ENCODE results near the gene ENKUR.
A peak's percentile ranks its signal among the peaks of the same experiment; 100 is the strongest.

ENKUR gene

DNA sequence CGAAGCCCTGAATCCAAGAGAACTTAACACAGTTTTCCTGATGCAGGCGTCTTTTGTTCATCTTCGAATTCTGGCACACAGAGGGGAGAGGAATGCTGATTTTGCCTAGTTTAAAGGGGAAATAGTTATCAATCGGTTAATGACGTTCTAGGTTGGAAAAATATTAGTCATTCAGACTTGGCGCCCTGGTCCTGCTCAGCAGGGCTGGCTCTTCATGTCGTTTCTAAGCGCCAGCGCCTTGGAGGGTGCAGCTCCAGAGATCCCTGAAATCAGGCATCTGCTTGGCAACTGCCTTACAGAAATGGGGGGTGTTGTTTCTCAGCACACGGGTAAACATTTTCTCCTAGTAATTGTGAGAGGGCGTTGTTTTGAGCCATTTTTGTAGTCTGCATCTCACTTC is 62.3 kb downstream of the ENKUR start:
- no peak for TF ChIP-seq GATA1 (IDR thresholded peaks at IDR 0.05; ENCODE audit: low read depth, low read length)
- no peak for TF ChIP-seq POLR2A (IDR thresholded peaks at IDR 0.05; ENCODE audit: low read length)
- DNase-seq = no peak

DNA sequence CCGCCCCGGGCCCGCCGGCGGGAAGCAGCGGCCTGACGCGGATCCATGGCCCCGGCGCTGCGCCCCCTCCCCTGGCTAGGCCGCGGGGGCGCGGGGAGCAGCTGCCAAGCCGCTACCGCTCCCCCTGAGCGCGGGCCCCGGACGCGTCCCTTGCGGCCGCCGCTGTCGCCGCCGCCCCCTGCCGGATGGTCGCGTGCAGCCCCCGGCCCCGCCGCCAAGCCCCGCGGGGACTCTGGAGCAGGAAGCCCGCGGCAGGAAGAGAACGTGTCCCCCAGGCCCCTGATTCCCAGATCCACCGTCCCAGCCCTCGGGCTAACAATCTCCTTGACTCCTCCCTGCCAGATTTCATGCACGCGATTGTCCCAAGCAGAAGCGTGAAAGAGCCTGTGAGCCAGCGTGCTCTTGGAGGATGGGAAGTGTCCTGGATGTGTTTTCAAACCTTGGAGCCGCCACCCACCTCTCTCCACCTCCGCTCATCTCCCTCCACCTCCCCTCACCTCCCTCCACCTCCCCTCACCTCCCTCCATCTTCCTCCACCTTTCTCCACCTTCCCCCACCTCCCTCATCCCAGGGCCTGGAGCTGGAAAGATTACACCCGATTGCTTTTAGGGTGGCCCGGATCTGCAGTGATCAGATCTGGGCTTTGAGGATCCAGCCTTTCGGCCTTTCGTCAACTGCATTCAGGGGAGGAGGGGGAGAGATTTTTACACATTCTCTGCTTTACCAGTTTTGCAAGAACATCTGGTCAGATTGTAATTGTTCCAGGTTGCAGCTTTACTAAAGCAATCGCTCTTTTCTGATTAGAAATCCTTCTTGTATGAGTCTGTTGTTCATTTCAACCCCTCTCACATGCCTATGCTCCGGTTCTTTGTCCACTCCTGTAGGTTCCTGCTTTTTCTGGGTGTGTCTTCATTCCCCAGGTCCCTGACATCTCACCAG is 63.0 kb downstream of the ENKUR start:
- peak; percentile 28 to 56 for DNase-seq

DNA sequence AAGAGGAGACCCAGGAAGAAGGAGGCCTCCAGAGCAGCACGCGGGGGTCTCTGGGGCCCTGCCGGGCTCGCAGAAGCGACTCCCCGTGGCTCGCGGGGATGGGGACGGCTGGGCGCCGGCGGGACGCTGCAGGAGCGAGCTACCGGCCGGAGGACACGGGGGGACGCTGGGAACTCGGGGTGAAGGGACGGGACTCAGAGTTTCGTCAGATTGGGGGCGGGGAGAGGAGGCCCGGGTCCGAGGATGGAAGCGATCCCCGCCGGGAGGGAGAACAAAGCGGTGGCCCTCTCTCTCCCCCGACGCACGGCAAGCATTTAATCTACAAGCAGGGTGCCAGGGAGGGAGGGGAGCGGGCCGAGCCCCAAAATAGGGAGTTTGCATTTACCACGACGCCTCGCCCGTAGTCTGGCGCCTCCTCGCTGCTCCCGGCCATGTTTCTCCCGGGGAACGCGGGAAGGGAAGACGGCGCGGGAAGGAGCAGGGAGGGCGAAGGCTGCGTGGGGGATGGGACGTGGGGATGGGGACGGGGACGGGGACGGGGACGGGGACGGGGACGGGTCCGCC is 63.7 kb downstream of the ENKUR start, which contains the start of gene PRTFDC1:
Gene PRTFDC1, minus strand, starts transcription at position 464 of the 564 bp plus-strand sequence. Its CDS starts 31 bp downstream, at position 433.
- peak; percentile 40 to 57 for DNase-seq
- no peak for TF ChIP-seq GATA1 (IDR thresholded peaks at IDR 0.05; ENCODE audit: low read depth, low read length)
- TF ChIP-seq POLR2A (IDR thresholded peaks at IDR 0.05; ENCODE audit: low read length) = no peak

More for the DNA sequence above, 63.0 kb downstream of the ENKUR start:
- no peak for TF ChIP-seq POLR2A (IDR thresholded peaks at IDR 0.05; ENCODE audit: low read length)
- no peak for TF ChIP-seq GATA1 (IDR thresholded peaks at IDR 0.05; ENCODE audit: low read depth, low read length)

DNA sequence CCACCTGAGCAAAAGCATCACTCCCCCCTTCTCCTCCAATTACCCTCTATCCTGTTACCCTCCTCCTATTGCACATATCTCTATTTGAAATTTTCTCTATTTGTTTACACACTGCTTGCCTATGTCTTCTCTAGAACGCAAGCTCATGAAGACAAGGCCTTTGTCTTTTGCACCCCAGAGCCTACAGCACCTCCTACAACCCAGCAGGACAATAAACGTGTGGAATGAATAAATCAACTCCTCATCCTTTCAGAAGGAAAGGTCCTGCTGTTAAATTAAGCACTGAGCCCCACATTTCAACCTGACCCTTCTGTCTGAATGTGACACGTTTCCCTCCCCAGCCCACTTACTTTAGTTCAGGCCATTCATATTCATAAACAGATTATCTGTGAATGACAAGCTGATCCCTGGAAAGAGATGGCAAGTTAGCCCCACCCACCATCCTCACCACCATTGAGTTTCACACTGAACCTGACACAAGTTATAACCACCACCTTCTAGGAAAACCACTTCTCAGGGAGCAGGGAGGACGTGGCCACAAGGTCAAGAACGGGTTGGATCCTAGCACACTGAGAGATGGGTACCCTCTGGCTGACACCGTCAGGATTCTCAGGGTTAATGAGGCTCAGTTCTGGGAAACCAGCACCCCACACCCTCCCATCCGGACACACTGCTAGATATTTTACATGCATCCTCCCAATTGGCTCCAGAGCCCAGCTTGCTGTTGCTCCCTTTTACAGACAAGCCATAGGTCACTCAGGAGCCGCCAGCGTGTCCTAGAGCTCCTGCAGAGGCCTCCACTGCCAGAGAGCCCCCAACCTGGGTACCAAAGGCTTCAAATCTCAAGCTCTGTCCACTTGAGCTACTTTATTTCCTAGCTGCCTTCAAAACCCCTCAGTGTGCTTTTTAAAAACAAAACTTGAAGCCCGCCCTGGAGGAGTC is 64.5 kb downstream of the ENKUR start:
- peak; percentile 49 to 53 for DNase-seq
- TF ChIP-seq POLR2A (IDR thresholded peaks at IDR 0.05; ENCODE audit: low read length) (no peak), GATA1 (IDR thresholded peaks at IDR 0.05; ENCODE audit: low read depth, low read length) (no peak)

DNA sequence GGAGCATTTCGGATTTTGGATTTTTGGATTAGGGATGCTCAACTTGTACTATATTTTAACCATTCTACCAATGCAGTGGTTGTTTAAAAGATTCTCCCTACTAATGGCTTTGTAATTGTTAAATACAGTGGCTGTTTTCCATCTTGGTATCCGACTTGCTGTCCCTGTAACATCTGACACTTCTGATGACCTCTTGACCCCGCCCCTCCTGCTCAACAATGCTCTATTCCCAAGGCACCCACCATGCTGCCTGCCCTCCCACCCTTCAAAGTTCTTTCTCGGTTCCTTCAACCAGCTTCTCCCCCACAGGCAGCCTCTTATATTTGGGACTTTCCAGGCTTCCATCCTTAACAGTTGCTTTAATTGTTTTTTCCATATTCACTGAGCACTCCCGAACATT is 65.5 kb downstream of the ENKUR start:
- TF ChIP-seq POLR2A (IDR thresholded peaks at IDR 0.05; ENCODE audit: low read length) (no peak), GATA1 (IDR thresholded peaks at IDR 0.05; ENCODE audit: low read depth, low read length) (no peak)
- DNase-seq = no peak

DNA sequence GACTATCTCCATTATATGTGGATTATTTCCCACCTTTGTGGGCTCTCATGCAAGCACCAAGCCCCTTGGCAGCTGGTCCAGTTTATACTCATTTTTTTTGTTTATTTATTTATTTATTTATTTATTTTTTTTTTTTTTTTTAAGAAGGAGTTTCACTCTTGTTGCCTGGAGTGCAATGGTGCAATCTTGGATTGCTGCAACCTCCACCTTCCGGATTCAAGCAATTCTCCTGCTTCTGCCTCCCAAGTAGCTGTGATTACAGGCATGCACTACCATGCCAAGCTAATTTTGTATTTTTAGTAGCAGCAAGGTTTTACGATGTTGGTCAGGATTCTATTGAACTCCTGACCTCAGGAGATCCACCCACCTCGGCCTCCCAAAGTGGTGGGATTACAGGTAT is 66.3 kb downstream of the ENKUR start:
- no peak for DNase-seq

DNA sequence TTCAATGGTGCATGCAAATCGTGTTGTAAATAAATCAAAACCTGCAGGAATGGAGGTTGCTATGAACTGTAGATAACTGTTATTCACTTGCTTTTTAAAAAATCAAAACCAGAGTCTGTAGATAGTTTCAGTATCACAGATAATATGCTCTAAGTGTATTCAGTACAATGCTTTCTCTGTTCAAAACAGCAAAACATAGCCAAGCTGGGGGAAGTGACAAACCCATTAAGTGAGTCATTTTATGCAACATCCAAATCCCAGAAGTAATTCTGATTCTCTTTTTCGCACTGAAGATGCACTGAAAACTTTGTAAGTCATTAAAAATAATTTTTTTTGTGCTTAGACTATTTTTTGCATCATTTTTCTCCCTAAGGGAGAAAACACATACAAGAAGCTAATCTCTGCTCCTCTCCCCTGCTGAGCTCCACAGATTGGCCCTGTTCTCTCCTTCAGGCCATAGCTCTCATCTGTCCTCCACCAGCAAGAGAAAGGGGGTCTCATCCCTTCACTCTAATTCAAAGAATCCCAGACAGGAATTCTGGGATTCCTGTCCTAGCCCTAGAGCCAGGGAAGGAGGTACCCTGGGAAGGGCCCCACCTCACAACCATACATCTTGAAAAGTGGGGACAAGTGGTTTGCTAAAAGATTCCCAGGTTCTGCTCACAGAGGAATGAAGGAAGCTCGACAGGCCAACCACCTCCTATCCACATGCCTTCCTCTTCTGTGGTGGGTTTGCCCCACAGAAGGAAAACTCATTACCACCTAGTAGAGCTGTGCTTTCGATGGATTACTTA is 68.5 kb downstream of the ENKUR start:
- TF ChIP-seq POLR2A (IDR thresholded peaks at IDR 0.05; ENCODE audit: low read length) = no peak
- no peak for DNase-seq

More for the DNA sequence above, 66.3 kb downstream of the ENKUR start:
- TF ChIP-seq GATA1 (IDR thresholded peaks at IDR 0.05; ENCODE audit: low read depth, low read length) (no peak), POLR2A (IDR thresholded peaks at IDR 0.05; ENCODE audit: low read length) (no peak)

DNA sequence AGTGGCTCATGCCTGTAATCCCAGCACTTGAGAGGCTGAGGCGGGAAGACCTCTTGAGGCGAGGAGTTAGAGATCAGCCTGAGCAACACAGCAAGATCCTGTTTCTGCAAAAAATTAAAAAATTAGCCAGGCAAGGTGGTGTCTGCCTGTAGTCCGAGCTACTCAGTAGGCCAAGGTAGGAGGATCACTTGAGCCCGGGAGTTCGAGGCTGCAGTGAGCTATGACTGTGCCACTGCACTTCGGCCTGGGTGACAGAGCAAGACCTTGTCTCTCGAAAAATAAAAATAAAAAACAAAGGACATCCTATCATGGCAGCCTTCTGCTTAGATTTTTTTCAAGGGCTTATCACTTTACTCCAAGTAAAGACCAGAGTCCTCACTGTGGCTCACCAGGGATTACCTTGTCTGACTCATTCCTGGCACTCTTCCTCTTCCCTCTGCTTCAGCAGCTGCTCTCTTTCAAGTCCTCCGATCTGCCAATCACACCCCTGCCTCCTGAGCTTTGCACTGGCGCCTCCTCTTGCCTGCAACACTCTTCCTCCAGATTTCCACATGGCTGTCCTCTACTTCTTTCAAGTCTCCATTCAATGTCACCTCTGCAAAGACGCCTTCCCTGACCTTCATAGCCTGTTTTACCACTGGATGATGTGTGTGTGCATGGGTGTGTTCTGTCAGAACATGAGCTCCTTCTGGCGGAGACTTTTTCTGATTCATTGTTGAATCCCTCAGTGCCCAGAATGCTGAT is 71.3 kb downstream of the ENKUR start:
- DNase-seq = peak in 1 of 2 experiments; percentile 46
- TF ChIP-seq GATA1 (IDR thresholded peaks at IDR 0.05; ENCODE audit: low read depth, low read length) (no peak), POLR2A (IDR thresholded peaks at IDR 0.05; ENCODE audit: low read length) (no peak)

DNA sequence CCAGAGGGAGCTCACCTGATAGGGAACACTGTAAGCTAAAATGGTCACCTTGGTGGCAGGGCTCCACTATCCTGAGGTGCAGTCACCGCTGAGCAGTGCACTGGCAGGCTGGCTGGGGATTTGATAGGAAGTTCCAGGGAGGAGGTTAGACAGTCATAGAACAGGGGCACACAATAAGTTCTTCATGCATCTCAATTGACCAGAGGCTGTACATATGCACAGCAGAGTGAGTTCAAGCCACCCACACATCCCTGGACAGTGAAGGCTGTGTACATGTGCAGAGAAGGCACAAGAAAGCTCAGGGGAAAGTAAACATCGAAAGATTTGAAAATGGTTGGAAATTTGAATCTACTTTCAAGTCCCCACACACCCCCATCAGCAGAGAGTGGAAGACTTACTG is 77.4 kb downstream of the ENKUR start:
- TF ChIP-seq GATA1 (IDR thresholded peaks at IDR 0.05; ENCODE audit: low read depth, low read length) (no peak), POLR2A (IDR thresholded peaks at IDR 0.05; ENCODE audit: low read length) (no peak)
- no peak for DNase-seq

DNA sequence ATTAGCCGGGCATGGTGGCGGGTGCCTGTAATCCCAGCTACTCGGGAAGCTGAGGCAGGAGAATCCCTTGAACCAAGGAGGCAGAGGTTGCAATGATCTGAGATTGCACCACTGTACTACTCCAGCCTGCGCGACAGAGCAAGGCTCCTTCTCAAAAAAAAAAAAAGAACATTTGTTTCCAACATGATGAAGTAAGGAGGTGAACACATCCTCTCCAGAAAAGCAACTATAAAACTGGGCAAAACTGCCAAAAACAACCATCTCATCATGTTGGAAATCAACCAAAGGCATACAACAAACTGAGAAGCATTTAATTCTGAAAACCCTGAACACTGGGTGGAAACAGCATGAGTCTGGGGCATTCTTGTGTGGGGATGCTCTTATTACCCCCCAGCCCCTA is 77.9 kb downstream of the ENKUR start:
- DNase-seq = no peak
- TF ChIP-seq GATA1 (IDR thresholded peaks at IDR 0.05; ENCODE audit: low read depth, low read length) (no peak), POLR2A (IDR thresholded peaks at IDR 0.05; ENCODE audit: low read length) (no peak)

DNA sequence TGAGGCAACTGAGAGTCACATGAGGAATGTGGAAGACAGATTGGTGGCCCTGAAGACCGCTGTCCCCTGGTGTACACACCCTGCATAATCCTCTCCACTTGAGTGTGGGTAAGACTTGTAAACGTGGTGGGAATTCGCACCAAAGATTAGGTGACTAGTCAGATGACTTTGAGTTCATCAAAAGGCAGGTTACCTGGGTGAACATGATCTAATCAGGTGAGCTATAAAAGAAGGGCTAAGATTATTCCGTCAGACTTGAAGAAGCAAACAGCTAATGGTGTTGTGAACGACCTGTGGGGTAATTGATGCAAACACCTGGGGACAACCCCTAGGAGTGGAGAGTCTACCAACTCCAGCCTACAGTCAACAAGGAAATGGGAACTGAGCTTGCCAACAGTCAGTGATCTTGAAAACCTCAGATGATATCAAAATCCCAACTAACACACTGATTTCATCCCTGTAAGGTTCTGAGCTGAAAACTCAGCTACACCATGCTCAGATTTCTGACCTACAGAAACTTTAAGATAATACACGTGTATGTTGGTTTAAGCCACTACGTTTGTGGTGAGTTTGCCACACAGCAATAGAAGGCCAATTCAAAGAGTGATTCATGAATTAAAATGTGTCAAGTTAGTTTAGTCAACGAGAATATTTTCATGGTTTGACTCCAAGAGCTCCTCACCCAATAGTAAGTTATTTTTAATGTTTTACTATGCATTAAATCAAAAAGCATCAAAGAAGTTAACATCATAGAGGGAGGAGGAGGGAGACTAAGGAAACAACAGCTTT is 80.3 kb downstream of the ENKUR start:
- no peak for TF ChIP-seq GATA1 (IDR thresholded peaks at IDR 0.05; ENCODE audit: low read depth, low read length)
- TF ChIP-seq POLR2A (IDR thresholded peaks at IDR 0.05; ENCODE audit: low read length) = no peak
- peak in 1 of 2 experiments; percentile 39 for DNase-seq
